NB4 (cell line): ENCODE data around the gene FBXO31.

ENCODE experiments used
- DNase-seq: peaks from one replicate; pipeline ENCODE4 v3.0.0; 2010; ENCODE audit warnings: low read depth
- H3K4me3 ChIP-seq: one replicate; pipeline ENCODE4 v1.5.1; 2011; ENCODE audit warnings: mild to moderate bottlenecking, low read depth, low read length, moderate library complexity
- CTCF ChIP-seq: IDR thresholded peaks from one replicate; pipeline ENCODE4 v1.5.1; 2012; ENCODE audit warnings: low read depth, low read length
- MAX ChIP-seq: IDR thresholded peaks from 2 replicates; pipeline ENCODE4 v1.6.1; 2011; ENCODE audit warnings: low read depth, low read length
- MYC ChIP-seq: IDR thresholded peaks from 2 replicates; pipeline ENCODE4 v1.6.1; 2011; ENCODE audit warnings: low read depth, low read length
- POLR2A ChIP-seq: IDR thresholded peaks from 2 replicates; pipeline ENCODE4 v1.6.1; 2011; ENCODE audit warnings: mild to moderate bottlenecking; ENCODE audit not compliant: insufficient read length; ENCODE audit errors: extremely low read depth

The FBXO31 gene

GRCh38 chr16:87303431-87303930 is 80.1 kb downstream of the FBXO31 start:
- DNase-seq: peak; percentile 93

GRCh38 chr16:87298857-87299465 is 84.6 kb downstream of the FBXO31 start:
- DNase-seq: no peak
- TF ChIP-seq MAX (no peak), MYC (no peak), CTCF (no peak), POLR2A (no peak)
- H3K4me3 ChIP-seq: no peak overlapping the region

More at GRCh38 chr16:87303431-87303930, 80.1 kb downstream of the FBXO31 start:
- no peak overlapping the region for H3K4me3 ChIP-seq
- TF ChIP-seq POLR2A: no peak
- no peak for TF ChIP-seq CTCF
- TF ChIP-seq MAX: peak; percentile 34; the same call in 1 of the 2 replicates
- peak; percentile 59 for TF ChIP-seq MYC

GRCh38 chr16:87297918-87298631 is 85.5 kb downstream of the FBXO31 start:
- peak; percentile 70 for TF ChIP-seq CTCF
- no peak for TF ChIP-seq POLR2A
- no peak for TF ChIP-seq MYC
- no peak for TF ChIP-seq MAX

GRCh38 chr16:87297407-87297806 is 86.2 kb downstream of the FBXO31 start:
- no peak for DNase-seq
- H3K4me3 ChIP-seq: no peak overlapping the region
- no peak for TF ChIP-seq MYC
- no peak for TF ChIP-seq CTCF
- no peak for TF ChIP-seq MAX
- no peak for TF ChIP-seq POLR2A

More at GRCh38 chr16:87297918-87298631, 85.5 kb downstream of the FBXO31 start:
- DNase-seq: peak; percentile 53
- H3K4me3 ChIP-seq: no peak overlapping the region

GRCh38 chr16:87295661-87296531 is 87.7 kb downstream of the FBXO31 start:
- H3K4me3 ChIP-seq: no peak overlapping the region
- no peak for DNase-seq
- TF ChIP-seq POLR2A (no peak), MYC (no peak), CTCF (no peak), MAX (no peak)
